ENCODE measurements around the gene MIOX. TPM values are rescaled to one million over a fixed set of nuclear protein-coding genes. Genes with fewer than 3 reads are reported as not detected.

MIOX gene
- total RNA-seq, 1 donor from 2014 or later: 0.35 TPM

- no peak overlapping the region for H3K4me3 Mint-ChIP-seq
- no peaks in the 10 kb centered on the region for H3K9me3 Mint-ChIP-seq
- no peak overlapping the region for H3K27ac Mint-ChIP-seq (ENCODE audit: unreplicated experiment)
- no peaks in the 10 kb centered on the region for H3K4me1 Mint-ChIP-seq
- no peak for DNase-seq (ENCODE audit: low read depth, low spot score)
- H3K36me3 Mint-ChIP-seq (ENCODE audit: low read depth): peaks cover 4% of the 10 kb centered on the region
- no peak for TF ChIP-seq CTCF (conservative IDR thresholded peaks at IDR 0.05)
- H3K27me3 Mint-ChIP-seq (ENCODE audit: low read depth): no peaks in the 10 kb centered on the region
Observed at GRCh38 chr22:50463188-50463900, 23.3 kb upstream of the MIOX start.

- H3K4me3 Mint-ChIP-seq: no peak overlapping the region
- no peak for TF ChIP-seq CTCF (conservative IDR thresholded peaks at IDR 0.05)
- H3K27me3 Mint-ChIP-seq (ENCODE audit: low read depth): no peaks in the 10 kb centered on the region
- no peak for DNase-seq (ENCODE audit: low read depth, low spot score)
- peaks cover 4% of the 10 kb centered on the region for H3K36me3 Mint-ChIP-seq (ENCODE audit: low read depth)
- no peaks in the 10 kb centered on the region for H3K9me3 Mint-ChIP-seq
- no peak overlapping the region for H3K27ac Mint-ChIP-seq (ENCODE audit: unreplicated experiment)
- no peaks in the 10 kb centered on the region for H3K4me1 Mint-ChIP-seq
Observed at GRCh38 chr22:50464451-50464850, 22.2 kb upstream of the MIOX start.

GRCh38 chr22:50465066-50465930 is 21.4 kb upstream of the MIOX start:
- TF ChIP-seq CTCF (conservative IDR thresholded peaks at IDR 0.05): no peak
- H3K9me3 Mint-ChIP-seq: no peaks in the 10 kb centered on the region
- no peak for DNase-seq (ENCODE audit: low read depth, low spot score)
- H3K36me3 Mint-ChIP-seq (ENCODE audit: low read depth): peaks cover 4% of the 10 kb centered on the region
- no peaks in the 10 kb centered on the region for H3K27me3 Mint-ChIP-seq (ENCODE audit: low read depth)
- no peaks in the 10 kb centered on the region for H3K4me1 Mint-ChIP-seq
- no peak overlapping the region for H3K27ac Mint-ChIP-seq (ENCODE audit: unreplicated experiment)
- H3K4me3 Mint-ChIP-seq: no peak overlapping the region

GRCh38 chr22:50467341-50467740 is 19.3 kb upstream of the MIOX start:
- Mint-ChIP-seq H3K9me3 (no peaks in the 10 kb centered on the region), H3K27ac (ENCODE audit: unreplicated experiment) (no peak overlapping the region), H3K36me3 (ENCODE audit: low read depth) (peaks cover 4% of the 10 kb centered on the region), H3K4me1 (peaks cover 4% of the 10 kb centered on the region), H3K27me3 (ENCODE audit: low read depth) (no peaks in the 10 kb centered on the region), H3K4me3 (no peak overlapping the region)
- no peak for TF ChIP-seq CTCF (conservative IDR thresholded peaks at IDR 0.05)
- DNase-seq (ENCODE audit: low read depth, low spot score): no peak

- no peaks in the 10 kb centered on the region for H3K9me3 Mint-ChIP-seq
- DNase-seq (ENCODE audit: low read depth, low spot score): no peak
- H3K36me3 Mint-ChIP-seq (ENCODE audit: low read depth): peaks cover 4% of the 10 kb centered on the region
- H3K27ac Mint-ChIP-seq (ENCODE audit: unreplicated experiment): no peak overlapping the region
- no peaks in the 10 kb centered on the region for H3K27me3 Mint-ChIP-seq (ENCODE audit: low read depth)
- peaks cover 7% of the 10 kb centered on the region for H3K4me1 Mint-ChIP-seq
- TF ChIP-seq CTCF (conservative IDR thresholded peaks at IDR 0.05): no peak
- no peak overlapping the region for H3K4me3 Mint-ChIP-seq
Observed at GRCh38 chr22:50467773-50468440, 18.8 kb upstream of the MIOX start.
